Activated CD8-positive, alpha-beta memory T cell treated with anti-CD3 and anti-CD28 coated beads, Interleukin-2, amount 50 U/mL, for 24 hours (primary cell): Measurements from ENCODE around the gene LHFPL2.

ENCODE experiments used
- DNase-seq: peaks from one replicate; pipeline ENCODE4 v3.0.0-alpha.2; 2020; ENCODE audit errors: extremely low read depth

The LHFPL2 gene

DNA sequence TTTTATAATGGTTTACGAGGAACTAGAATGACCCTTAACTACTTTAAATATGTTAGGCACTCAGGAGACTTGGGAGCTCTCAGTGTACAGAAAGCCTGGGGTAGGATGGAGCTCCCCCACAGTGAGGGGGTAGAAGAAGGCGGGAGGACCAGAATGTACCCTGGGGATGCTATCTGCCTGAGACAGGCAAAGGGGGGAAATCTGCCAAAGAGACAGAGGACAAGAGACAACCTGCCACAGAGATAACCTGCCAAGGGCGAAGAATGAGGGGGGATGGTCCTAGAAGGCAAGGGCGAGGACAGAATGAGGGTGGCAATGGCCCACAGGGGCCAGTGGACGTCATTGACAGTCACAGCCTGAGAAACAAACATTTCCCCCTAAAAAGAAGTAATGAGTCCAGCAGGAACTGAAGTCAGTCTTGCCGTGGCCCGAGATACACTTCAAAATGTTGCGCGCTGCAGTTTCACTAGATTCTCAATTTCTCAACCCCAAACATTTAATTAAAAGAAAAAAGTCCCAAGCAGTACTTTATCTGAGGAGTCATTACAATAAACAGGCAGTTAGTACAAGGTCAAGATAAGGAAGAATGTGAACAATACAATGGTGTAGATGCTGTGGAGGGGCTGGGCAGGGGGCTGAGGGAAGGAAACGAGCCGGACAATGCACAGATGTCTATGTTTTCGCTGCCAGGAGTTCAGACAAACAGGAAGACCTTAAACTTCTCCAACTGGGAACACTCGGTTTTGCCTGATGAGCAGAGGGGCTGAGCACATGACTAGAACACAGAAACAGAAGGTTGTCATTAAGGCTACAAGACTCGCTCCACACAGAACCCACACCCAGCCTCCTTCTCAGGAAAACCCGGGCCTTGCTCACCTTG lies 125.0 kb downstream of the LHFPL2 start:
- DNase-seq, result no peak

DNA sequence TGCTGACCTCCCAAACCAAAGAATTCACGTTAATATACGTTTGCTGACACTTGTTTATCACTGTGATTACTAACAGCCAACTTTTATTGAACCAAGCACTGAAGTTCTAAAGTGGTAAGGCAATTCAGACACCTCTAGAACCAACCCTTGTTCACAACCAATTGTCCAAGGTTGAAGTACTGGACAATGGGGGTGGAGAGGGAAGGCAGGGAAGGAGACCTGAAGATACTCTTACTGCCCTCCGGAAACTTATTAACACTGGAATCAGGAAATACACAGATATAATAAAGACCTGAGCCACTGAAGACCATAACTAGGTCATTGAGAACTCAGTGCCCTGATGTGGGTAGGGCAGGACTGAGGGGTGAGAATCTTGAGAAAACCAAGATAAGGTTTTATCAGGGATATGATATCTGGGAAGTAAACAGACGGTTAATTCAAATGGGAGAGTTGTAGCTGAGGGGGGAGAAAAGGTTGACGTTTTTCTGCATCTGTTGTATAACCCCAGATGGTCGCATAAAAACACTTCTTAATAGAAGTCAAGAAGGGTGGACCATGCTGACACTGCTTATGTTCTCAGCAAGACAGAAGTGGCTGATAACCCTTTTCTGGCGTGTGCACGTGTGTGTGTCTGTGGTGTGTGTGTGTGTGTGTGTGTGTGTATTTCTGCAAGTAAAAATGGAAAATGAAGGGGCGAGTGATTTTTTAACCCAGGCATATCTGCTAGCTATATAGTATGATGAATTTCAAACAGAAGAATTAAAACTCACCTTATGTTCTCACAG lies 125.9 kb downstream of the LHFPL2 start:
- no peak for DNase-seq

DNA sequence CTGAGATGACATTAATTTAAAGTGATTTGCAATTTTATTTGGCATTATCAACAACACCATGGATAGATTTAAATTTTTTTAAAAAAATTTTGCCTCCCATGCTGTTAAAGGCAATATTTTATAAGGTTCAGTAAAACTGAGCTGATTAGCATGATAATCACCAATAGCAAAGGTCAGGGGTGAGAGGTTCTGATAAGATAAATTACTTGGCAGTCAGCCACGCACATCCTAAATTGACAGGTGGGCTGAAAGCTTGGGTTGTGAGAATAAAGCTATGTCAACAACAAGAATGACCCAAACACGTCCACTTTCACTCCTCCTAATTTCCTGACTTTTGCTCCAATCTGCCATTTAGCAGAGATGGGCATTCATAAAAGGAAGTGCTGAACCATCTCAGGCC lies 127.1 kb downstream of the LHFPL2 start:
- no peak for DNase-seq

- no peak for DNase-seq
Measured at GRCh38 chr5:78519198-78519941, 129.2 kb downstream of the LHFPL2 start.

GRCh38 chr5:78518365-78519197 lies 130.0 kb downstream of the LHFPL2 start:
- DNase-seq, result no peak

DNA sequence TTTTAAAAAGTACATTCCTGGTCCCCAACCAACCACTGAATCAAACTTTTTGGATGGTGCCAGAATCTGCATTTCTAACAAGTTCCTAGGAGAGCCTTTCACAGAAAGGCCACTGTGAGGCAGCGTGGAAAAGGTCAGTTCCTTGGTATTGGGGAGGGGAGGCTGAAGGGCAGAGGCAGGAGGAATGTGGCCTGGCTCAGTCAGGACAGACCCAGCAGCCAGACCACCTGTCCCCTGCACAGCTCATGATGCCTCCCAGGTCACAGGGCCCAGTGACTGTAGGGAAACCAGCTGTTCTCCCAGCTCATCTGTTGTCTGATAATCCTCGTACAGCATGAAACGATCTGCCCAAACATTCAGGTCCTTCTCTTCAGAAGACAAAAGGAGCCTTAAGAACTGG lies 132.9 kb downstream of the LHFPL2 start:
- no peak for DNase-seq

DNA sequence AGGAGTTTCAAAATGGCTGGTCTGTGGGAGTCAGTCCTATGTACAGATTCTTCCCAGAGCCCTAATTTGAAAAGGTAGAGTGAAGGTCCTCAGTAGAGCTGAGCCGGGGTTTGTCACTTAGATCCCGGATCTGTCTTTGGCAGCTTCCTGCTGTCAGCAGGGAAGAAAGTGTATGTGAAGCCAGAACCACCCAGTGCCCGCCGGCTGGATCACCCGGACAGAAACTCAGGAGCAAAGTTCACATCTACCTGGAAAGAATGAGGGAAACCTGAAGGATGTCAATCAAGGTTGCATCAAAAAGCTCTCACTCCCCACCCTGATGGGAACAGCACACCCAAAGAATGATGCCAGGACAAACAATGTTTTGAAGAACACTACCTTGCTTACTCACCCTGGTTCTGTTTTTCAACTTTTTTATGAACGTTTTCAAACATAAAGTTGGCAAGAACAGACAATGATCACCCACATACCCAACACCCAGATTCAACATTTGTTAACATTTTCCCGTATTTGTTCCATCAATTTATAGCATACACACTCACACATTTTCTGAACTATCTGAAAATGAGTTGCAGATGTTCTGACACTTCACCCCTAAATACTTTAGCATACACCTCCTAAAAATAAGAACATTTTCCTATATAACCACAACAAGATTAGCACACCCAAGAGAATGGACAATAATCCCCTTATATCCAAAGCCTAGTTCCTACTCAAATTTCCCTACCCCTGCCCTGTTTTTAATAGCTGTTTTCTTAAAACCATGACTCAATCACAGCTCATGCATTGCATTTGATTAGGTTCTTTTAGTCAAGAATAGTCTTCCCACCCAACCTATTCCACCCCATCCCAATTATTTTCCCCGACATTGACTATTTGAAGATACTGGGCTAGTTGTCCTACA lies 133.9 kb downstream of the LHFPL2 start:
- no peak for DNase-seq

DNA sequence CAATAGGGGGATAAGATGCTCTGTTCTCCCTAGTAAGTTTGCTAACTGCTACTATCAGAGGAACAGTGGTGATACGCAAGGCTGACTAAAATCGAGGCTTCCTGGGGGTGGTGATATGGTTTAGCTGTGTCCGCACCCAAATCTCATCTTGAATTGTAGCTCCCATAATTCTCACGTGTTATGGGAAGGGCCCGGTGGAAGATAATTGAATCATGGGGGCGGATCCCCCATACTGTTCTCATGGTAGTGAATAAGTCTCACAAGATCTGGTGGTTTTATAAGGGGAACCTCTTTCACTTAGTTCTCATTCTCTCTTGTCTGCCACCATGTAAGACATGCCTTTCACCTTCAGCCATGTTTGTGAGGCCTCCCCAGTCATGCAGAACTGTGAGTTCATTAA lies 135.1 kb downstream of the LHFPL2 start:
- no peak for DNase-seq

- no peak for DNase-seq
Measured at GRCh38 chr5:78512435-78512834, 136.1 kb downstream of the LHFPL2 start.

GRCh38 chr5:78511121-78511906 lies 137.3 kb downstream of the LHFPL2 start:
- DNase-seq, result no peak

- DNase-seq, result no peak
Measured at GRCh38 chr5:78509884-78510769, 138.4 kb downstream of the LHFPL2 start.

- no peak for DNase-seq
Measured at GRCh38 chr5:78509145-78509865, 139.3 kb downstream of the LHFPL2 start.

- no peak for DNase-seq
Measured at GRCh38 chr5:78508186-78508765, 140.3 kb downstream of the LHFPL2 start.

GRCh38 chr5:78507531-78507930 lies 141.0 kb downstream of the LHFPL2 start:
- no peak for DNase-seq

DNA sequence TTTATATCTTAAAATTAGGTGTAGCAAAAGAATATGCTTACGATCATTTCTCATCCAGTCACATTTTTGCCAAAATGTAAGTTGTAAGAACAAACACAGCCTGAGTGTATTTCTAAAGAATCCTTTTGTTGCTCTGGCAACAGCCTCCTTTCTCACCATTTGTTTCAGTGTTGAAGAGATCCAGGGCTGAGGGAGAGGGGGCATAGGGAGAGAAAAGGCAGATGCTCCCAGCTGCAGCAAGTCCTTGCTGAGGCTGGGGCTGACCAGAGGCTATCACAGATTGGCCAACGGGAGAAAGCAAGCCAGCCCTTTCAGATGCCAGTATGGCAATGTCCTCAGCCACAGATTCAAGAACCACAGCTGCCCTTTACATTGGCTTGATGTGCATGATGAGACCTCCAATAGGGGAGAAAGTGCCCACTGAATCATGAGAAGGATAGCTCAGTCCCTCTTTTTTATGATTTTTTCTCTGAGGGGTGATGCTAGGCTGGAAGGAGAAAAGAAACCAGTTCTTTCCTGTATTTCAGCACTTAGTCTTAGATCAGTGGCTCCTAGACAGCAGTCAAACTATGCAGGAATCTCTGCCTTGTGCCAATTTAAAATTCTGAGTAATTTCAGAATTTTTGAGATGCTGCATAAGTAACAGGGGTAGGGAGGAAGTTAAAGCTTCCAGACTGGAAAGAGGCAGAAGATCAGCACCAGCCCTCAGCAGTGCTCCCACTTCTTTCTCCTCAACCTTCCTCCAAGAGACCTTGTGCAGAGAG lies 142.1 kb downstream of the LHFPL2 start:
- DNase-seq, result no peak

GRCh38 chr5:78505860-78506259 lies 142.7 kb downstream of the LHFPL2 start:
- DNase-seq, result no peak
